22Rv1 (cell line): ENCODE data around the gene ANKRD34B.

Source experiments
- CTCF ChIP-seq: fragments of 450-650 bp; IDR thresholded peaks from 2 replicates; pipeline ENCODE4 v1.5.1; 2017; ENCODE audit warnings: mild to moderate bottlenecking
- ZFX ChIP-seq: fragments of 450-650 bp; IDR thresholded peaks from 2 replicates; pipeline ENCODE4 v1.6.1; 2017; ENCODE audit warnings: antibody characterized with exemption, borderline replicate concordance

- TF ChIP-seq CTCF (no peak), ZFX (no peak)
Observed at GRCh38 chr5:80541392-80541791, 28.7 kb downstream of the ANKRD34B start.
